ENCODE data around the gene MRPS16.

DNA sequence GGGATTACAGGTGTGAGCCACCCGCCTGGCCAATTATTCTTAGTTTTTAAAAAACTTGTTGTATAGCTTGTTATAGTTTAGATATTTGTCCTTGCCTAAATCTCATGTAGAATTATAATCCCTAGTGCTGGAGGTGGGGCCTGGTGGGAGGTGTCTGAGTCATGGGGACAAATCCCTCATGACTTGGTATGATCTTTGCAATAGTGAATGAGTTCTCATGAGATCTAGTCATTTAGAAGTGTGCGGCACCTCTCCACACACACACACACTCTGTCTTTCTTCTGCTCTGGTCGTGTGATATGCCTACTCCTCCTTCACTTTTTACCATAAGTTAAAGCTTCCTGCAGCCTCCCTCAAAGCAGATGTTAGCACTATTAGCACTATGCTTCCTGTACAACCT lies 47.4 kb downstream of the MRPS16 start:
- TF ChIP-seq, protein P1, sequence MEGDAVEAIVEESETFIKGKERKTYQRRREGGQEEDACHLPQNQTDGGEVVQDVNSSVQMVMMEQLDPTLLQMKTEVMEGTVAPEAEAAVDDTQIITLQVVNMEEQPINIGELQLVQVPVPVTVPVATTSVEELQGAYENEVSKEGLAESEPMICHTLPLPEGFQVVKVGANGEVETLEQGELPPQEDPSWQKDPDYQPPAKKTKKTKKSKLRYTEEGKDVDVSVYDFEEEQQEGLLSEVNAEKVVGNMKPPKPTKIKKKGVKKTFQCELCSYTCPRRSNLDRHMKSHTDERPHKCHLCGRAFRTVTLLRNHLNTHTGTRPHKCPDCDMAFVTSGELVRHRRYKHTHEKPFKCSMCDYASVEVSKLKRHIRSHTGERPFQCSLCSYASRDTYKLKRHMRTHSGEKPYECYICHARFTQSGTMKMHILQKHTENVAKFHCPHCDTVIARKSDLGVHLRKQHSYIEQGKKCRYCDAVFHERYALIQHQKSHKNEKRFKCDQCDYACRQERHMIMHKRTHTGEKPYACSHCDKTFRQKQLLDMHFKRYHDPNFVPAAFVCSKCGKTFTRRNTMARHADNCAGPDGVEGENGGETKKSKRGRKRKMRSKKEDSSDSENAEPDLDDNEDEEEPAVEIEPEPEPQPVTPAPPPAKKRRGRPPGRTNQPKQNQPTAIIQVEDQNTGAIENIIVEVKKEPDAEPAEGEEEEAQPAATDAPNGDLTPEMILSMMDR (IDR thresholded peaks at IDR 0.05 in 2 of 3, conservative IDR thresholded peaks at IDR 0.05 in 1 of 3; ENCODE audit: insufficient read depth in 2 of 3, low read depth in 1 of 3, low read length in 3 of 3) = no peak
- no peak for TF ChIP-seq POLR3A (IDR thresholded peaks at IDR 0.05; ENCODE audit: borderline replicate concordance, extremely low read depth, insufficient read depth, insufficient read length)
- TF ChIP-seq CBX2 (IDR thresholded peaks at IDR 0.05; ENCODE audit: insufficient read depth, low read length, poor library complexity, severe bottlenecking) = no peak
- TF ChIP-seq BHLHE40 (IDR thresholded peaks at IDR 0.05; ENCODE audit: low read length) = no peak
- TF ChIP-seq, protein P2, sequence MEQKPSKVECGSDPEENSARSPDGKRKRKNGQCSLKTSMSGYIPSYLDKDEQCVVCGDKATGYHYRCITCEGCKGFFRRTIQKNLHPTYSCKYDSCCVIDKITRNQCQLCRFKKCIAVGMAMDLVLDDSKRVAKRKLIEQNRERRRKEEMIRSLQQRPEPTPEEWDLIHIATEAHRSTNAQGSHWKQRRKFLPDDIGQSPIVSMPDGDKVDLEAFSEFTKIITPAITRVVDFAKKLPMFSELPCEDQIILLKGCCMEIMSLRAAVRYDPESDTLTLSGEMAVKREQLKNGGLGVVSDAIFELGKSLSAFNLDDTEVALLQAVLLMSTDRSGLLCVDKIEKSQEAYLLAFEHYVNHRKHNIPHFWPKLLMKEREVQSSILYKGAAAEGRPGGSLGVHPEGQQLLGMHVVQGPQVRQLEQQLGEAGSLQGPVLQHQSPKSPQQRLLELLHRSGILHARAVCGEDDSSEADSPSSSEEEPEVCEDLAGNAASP (IDR thresholded peaks at IDR 0.05) = no peak
- TF ChIP-seq MAFF (IDR thresholded peaks at IDR 0.05; ENCODE audit: low read length) = no peak
- no peak for TF ChIP-seq ZBTB17 (CRISPR knock-in tag; IDR thresholded peaks at IDR 0.05)
- TF ChIP-seq ZZZ3 (IDR thresholded peaks at IDR 0.05) = no peak
- no peak for TF ChIP-seq TEAD4 (IDR thresholded peaks at IDR 0.05; ENCODE audit: low read length)
- no peak for TF ChIP-seq TEAD4 (CRISPR knock-in tag; IDR thresholded peaks at IDR 0.05; ENCODE audit: borderline replicate concordance)
- TF ChIP-seq HDAC2 (IDR thresholded peaks at IDR 0.05) = no peak
- TF ChIP-seq CBFB (CRISPR knock-in tag; IDR thresholded peaks at IDR 0.05) = no peak
- TF ChIP-seq, protein P3, sequence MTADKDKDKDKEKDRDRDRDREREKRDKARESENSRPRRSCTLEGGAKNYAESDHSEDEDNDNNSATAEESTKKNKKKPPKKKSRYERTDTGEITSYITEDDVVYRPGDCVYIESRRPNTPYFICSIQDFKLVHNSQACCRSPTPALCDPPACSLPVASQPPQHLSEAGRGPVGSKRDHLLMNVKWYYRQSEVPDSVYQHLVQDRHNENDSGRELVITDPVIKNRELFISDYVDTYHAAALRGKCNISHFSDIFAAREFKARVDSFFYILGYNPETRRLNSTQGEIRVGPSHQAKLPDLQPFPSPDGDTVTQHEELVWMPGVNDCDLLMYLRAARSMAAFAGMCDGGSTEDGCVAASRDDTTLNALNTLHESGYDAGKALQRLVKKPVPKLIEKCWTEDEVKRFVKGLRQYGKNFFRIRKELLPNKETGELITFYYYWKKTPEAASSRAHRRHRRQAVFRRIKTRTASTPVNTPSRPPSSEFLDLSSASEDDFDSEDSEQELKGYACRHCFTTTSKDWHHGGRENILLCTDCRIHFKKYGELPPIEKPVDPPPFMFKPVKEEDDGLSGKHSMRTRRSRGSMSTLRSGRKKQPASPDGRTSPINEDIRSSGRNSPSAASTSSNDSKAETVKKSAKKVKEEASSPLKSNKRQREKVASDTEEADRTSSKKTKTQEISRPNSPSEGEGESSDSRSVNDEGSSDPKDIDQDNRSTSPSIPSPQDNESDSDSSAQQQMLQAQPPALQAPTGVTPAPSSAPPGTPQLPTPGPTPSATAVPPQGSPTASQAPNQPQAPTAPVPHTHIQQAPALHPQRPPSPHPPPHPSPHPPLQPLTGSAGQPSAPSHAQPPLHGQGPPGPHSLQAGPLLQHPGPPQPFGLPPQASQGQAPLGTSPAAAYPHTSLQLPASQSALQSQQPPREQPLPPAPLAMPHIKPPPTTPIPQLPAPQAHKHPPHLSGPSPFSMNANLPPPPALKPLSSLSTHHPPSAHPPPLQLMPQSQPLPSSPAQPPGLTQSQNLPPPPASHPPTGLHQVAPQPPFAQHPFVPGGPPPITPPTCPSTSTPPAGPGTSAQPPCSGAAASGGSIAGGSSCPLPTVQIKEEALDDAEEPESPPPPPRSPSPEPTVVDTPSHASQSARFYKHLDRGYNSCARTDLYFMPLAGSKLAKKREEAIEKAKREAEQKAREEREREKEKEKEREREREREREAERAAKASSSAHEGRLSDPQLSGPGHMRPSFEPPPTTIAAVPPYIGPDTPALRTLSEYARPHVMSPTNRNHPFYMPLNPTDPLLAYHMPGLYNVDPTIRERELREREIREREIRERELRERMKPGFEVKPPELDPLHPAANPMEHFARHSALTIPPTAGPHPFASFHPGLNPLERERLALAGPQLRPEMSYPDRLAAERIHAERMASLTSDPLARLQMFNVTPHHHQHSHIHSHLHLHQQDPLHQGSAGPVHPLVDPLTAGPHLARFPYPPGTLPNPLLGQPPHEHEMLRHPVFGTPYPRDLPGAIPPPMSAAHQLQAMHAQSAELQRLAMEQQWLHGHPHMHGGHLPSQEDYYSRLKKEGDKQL (CRISPR knock-in tag; IDR thresholded peaks at IDR 0.05; ENCODE audit: borderline replicate concordance) = no peak
- TF ChIP-seq ZNF121 (CRISPR knock-in tag; conservative IDR thresholded peaks at IDR 0.05) = no peak
